Mammary epithelial cell (primary cell): ENCODE measurements around the gene FNDC3B.

Experiments
- CTCF ChIP-seq, 2 donors: IDR thresholded peaks in 1 of 2; conservative IDR thresholded peaks in 1 of 2; 2 replicates each; pipeline ENCODE4 v1.5.1; 2011 to 2012; ENCODE audit warnings: inconsistent platforms in 2 of 2, low read length in 2 of 2, mild to moderate bottlenecking in 2 of 2, control low read depth in 1 of 2, low read depth in 1 of 2; ENCODE audit not compliant: insufficient read depth in 1 of 2; ENCODE audit errors: extremely low read depth in 1 of 2
- EZH2 ChIP-seq: IDR thresholded peaks from 2 replicates; pipeline ENCODE4 v1.6.1; 2012; ENCODE audit warnings: low read length, inconsistent platforms, borderline replicate concordance

- TF ChIP-seq CTCF (conservative IDR thresholded peaks at IDR 0.05 in 1 of 2, IDR thresholded peaks at IDR 0.05 in 1 of 2; ENCODE audit: extremely low read depth in 1 of 2, insufficient read depth in 1 of 2, low read depth in 1 of 2, low read length in 2 of 2), result no peak
- no peak for TF ChIP-seq EZH2
Observed at GRCh38 chr3:172370419-172370818, 331.0 kb downstream of the FNDC3B start.
